Astrocyte (in vitro differentiated cells and primary cell): Measurements from ENCODE around the gene NEK3.
"Not testable (repeated sequence)": the region's sequence is repeated elsewhere in the genome, so short reads cannot be mapped to it uniquely, and the experiment has no call there.

Experiments
- CTCF ChIP-seq: IDR thresholded peaks from 2 replicates; pipeline ENCODE4 v1.5.1; 2011; ENCODE audit warnings: low read depth, mild to moderate bottlenecking, inconsistent platforms, low read length, moderate library complexity; ENCODE audit not compliant: insufficient read depth
- EZH2 ChIP-seq: IDR thresholded peaks from 2 replicates; pipeline ENCODE4 v1.6.1; 2012; ENCODE audit warnings: mild to moderate bottlenecking, low read length, inconsistent platforms; ENCODE audit not compliant: insufficient read depth

DNA sequence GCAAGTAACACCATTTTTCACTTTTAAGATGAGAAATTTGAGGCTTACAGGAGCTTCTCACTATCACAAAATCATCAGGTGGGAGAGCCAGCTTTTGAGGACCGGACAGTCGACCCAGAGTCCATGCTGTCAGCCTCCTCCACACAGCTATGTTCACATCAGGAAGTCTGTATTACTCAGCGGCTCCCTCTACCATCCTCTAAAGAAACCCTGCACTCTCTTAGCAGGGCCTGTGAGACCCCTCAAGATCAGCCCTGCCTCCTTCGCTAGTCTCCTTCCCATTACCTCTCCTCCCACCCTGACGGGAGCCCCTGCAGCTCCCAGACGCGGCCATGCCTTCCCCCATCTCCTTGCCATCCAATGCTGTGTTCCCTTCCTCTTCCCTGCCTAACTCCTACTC is 43.1 kb upstream of the NEK3 start:
- TF ChIP-seq CTCF, EZH2: not testable (repeated sequence)
